HepG2 (cell line): ENCODE results near the gene FRMD8. TPM values are rescaled to one million over a fixed set of nuclear protein-coding genes. Genes with fewer than 3 reads are reported as not detected.
A peak's percentile ranks its signal among the peaks of the same experiment; 100 is the strongest.

Source experiments
- AGO1 ChIP-seq: fragments of 200-400 bp; formaldehyde crosslinking; IDR thresholded peaks from 2 replicates; pipeline ENCODE4 v1.6.1; 2017; ENCODE audit warnings: mild to moderate bottlenecking, low read depth, low read length, moderate library complexity; ENCODE audit not compliant: poor library complexity, severe bottlenecking
- ARNT2 ChIP-seq: sonication (generic); formaldehyde crosslinking; IDR thresholded peaks from 2 replicates; pipeline ENCODE4 v1.8.0; 2022; ENCODE audit warnings: mild to moderate bottlenecking, low read depth, missing genetic modification reagents, moderate library complexity
- ATF6 ChIP-seq: sonication (generic); formaldehyde crosslinking; conservative IDR thresholded peaks from 2 replicates; pipeline ENCODE4 v1.4.0; 2020; ENCODE audit warnings: missing genetic modification reagents
- FOXA3 ChIP-seq: IDR thresholded peaks from 2 replicates; pipeline ENCODE4 v1.6.1; 2016; ENCODE audit warnings: missing genetic modification reagents, missing compliant biosample characterization
- HDAC1 ChIP-seq: sonication (generic); formaldehyde crosslinking; IDR thresholded peaks from 2 replicates; pipeline ENCODE4 v1.5.1; 2020; ENCODE audit warnings: mild to moderate bottlenecking, missing genetic modification reagents
- HNRNPH1 ChIP-seq: fragments of 200-400 bp; formaldehyde crosslinking; optimal IDR thresholded peaks from 2 replicates; pipeline ENCODE3; 2017; ENCODE audit warnings: mild to moderate bottlenecking, low read depth, low read length
- HOXA3 ChIP-seq: sonication (generic); formaldehyde crosslinking; IDR thresholded peaks from 2 replicates; pipeline ENCODE4 v1.5.0; 2020; ENCODE audit warnings: missing genetic modification reagents
- KAT2B ChIP-seq: fragments of 150-350 bp; IDR thresholded peaks from 2 replicates; pipeline ENCODE4 v1.6.1; 2014; ENCODE audit warnings: low read depth, low read length, borderline replicate concordance
- NCOA5 ChIP-seq: sonication (generic); formaldehyde crosslinking; IDR thresholded peaks from 2 replicates; pipeline ENCODE4 v1.4.0; 2020; ENCODE audit warnings: missing genetic modification reagents
- SRSF1 ChIP-seq: fragments of 200-400 bp; formaldehyde crosslinking; optimal IDR thresholded peaks from 2 replicates; pipeline ENCODE3; 2017; ENCODE audit warnings: mild to moderate bottlenecking, low read depth, low read length, moderate library complexity
- SRSF9 ChIP-seq: fragments of 200-400 bp; formaldehyde crosslinking; IDR thresholded peaks from 2 replicates; pipeline ENCODE4 v1.6.1; 2018; ENCODE audit warnings: borderline replicate concordance, mild to moderate bottlenecking, low read depth, low read length; ENCODE audit not compliant: insufficient read depth, poor library complexity, severe bottlenecking
- ZBTB42 ChIP-seq: sonication (generic); formaldehyde crosslinking; IDR thresholded peaks from 2 replicates; pipeline ENCODE4 v1.5.0; 2020; ENCODE audit warnings: mild to moderate bottlenecking, missing genetic modification reagents
- ZFP62 ChIP-seq: sonication (generic); formaldehyde crosslinking; IDR thresholded peaks from 2 replicates; pipeline ENCODE4 v1.4.0; 2020; ENCODE audit warnings: missing genetic modification reagents
- ZNF264 ChIP-seq: sonication (generic); formaldehyde crosslinking; IDR thresholded peaks from 2 replicates; pipeline ENCODE4 v1.4.0; 2020; ENCODE audit warnings: missing genetic modification reagents
- ZNF577 ChIP-seq: sonication (generic); formaldehyde crosslinking; IDR thresholded peaks from 2 replicates; pipeline ENCODE4 v1.4.0; 2020; ENCODE audit warnings: mild to moderate bottlenecking, low read depth, missing genetic modification reagents, borderline replicate concordance
- ZNF646 ChIP-seq: sonication (generic); formaldehyde crosslinking; IDR thresholded peaks from 2 replicates; pipeline ENCODE4 v1.9.0; 2021; ENCODE audit warnings: mild to moderate bottlenecking, missing genetic modification reagents
- ZNF775 ChIP-seq: sonication (generic); formaldehyde crosslinking; IDR thresholded peaks from 2 replicates; pipeline ENCODE4 v1.4.0; 2020; ENCODE audit warnings: missing genetic modification reagents, mild to moderate bottlenecking, moderate library complexity, borderline replicate concordance
- ZNF777 ChIP-seq: sonication (generic); formaldehyde crosslinking; IDR thresholded peaks from 2 replicates; pipeline ENCODE4 v1.4.0; 2020; ENCODE audit warnings: missing genetic modification reagents
- ZNF800 ChIP-seq: sonication (generic); formaldehyde crosslinking; IDR thresholded peaks from 2 replicates; pipeline ENCODE4 v1.4.0; 2020; ENCODE audit warnings: missing genetic modification reagents
- ZSCAN12 ChIP-seq: sonication (generic); formaldehyde crosslinking; IDR thresholded peaks from 2 replicates; pipeline ENCODE4 v1.9.0; 2021; ENCODE audit warnings: mild to moderate bottlenecking, missing genetic modification reagents
- polyA plus RNA-seq, 8 experiments: library from polyadenylated mRNA; depleted of rRNA in 3 of 8; stranded (reverse) in 7 of 8; unstranded in 1 of 8; fragments of >200 nt; fragmentation: Illumina TruSeq in 4 of 8; extraction: Trizol in 4 of 8; gene quantifications; 2 replicates each; pipeline versions ENCODE4 v1.2.1 to v1.2.3, GENCODE V29; 2011 to 2016; ENCODE audit warnings: low read depth in 4 of 8, missing spikeins in 1 of 8, mixed read lengths in 1 of 8; ENCODE audit not compliant: insufficient read depth in 1 of 8
- total RNA-seq, 5 experiments: library from RNA; depleted of rRNA; stranded (reverse); fragments of >200 nt; fragmentation: Illumina TruSeq; extraction: Trizol; gene quantifications; 2 replicates each; pipeline ENCODE4 v1.2.3, GENCODE V29; 2016; ENCODE audit warnings: low read depth in 1 of 5

Gene FRMD8
- total and polyA plus RNA-seq, 2 of the 13 experiments (the other 11 are each of a cell fraction or from before 2014, with no cell fraction given) = 5.8 to 20.6 TPM

DNA sequence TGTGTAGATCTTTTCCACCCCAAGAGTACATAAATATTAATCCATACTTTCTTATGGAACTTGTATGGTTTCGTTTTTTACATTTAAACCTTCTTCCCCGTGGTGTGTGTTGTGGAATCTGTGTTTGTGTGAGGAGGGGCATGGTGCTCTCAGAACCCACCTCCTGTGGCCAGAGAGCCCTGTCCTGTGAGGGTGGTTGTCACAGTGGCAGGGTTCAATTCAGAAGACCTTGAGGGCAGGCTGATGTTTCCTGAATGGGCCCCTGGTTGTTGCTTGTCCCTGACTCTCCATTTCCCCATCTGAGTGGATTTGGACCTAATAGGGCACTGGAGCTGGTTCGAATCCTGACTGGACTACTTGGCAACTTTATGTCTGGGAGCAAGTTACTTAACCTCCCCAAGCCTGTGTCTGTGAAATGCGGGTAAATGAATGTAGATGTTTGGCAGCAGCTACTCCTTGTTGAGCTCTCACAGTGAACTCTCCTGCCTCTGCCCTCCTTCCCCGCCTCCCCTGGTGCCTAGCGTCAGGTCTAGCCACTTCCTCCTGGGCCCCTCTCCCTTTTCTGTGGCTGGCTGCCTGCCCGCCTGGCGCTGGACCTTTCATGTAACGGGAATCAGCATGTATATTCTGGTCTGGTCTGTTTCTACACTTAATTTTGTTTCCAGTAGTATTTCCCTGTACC lies 43.4 kb downstream of the FRMD8 start (continued):
- no peak for TF ChIP-seq ZNF646 (CRISPR knock-in tag)
- TF ChIP-seq HOXA3 (CRISPR knock-in tag) = no peak
- no peak for TF ChIP-seq ZNF264 (CRISPR knock-in tag)
- TF ChIP-seq SRSF9 = no peak
- TF ChIP-seq NCOA5 (CRISPR knock-in tag) = no peak
- TF ChIP-seq FOXA3 (CRISPR knock-in tag) = no peak
- TF ChIP-seq ARNT2 (CRISPR knock-in tag) = no peak
- TF ChIP-seq KAT2B = no peak
- TF ChIP-seq ZNF577 (CRISPR knock-in tag) = no peak
- TF ChIP-seq SRSF1 = peak; percentile 39
- no peak for TF ChIP-seq ATF6 (CRISPR knock-in tag)
- 0 out of 2 replicates have a peak, but pooled peaks have one; percentile 15 for TF ChIP-seq HDAC1 (CRISPR knock-in tag)
- peak; percentile 51 for TF ChIP-seq AGO1
- no peak for TF ChIP-seq ZFP62 (CRISPR knock-in tag)
- no peak for TF ChIP-seq ZNF777 (CRISPR knock-in tag)
- TF ChIP-seq ZNF800 (CRISPR knock-in tag) = no peak
- TF ChIP-seq HNRNPH1 = peak; percentile 40
- no peak for TF ChIP-seq ZSCAN12 (CRISPR knock-in tag)
- TF ChIP-seq ZNF775 (CRISPR knock-in tag) = no peak
- no peak for TF ChIP-seq ZBTB42 (CRISPR knock-in tag)
